Measurements from ENCODE around the gene MKLN1.

The MKLN1 gene

DNA sequence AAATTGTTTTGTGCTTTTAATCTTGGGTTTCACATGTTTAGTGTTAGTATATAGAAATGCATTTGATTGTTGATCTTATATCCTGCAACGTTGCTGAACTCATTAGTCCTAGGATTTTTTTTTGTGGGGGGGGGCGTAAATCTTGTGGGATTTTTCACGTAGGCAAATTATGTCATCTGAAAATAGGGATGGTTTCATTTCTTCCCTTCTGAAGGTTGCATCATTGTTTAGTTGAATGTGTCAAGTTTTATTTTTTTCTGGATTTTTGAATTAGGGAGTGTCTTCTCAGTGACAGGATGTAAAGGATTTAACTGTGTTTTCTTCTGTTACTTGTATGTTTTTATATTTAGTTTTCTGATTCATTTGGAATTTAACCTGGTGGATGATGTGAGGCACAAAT, 26.7 kb downstream of the MKLN1 start:
- no peak for DNase-seq (ENCODE audit: low spot score)

DNA sequence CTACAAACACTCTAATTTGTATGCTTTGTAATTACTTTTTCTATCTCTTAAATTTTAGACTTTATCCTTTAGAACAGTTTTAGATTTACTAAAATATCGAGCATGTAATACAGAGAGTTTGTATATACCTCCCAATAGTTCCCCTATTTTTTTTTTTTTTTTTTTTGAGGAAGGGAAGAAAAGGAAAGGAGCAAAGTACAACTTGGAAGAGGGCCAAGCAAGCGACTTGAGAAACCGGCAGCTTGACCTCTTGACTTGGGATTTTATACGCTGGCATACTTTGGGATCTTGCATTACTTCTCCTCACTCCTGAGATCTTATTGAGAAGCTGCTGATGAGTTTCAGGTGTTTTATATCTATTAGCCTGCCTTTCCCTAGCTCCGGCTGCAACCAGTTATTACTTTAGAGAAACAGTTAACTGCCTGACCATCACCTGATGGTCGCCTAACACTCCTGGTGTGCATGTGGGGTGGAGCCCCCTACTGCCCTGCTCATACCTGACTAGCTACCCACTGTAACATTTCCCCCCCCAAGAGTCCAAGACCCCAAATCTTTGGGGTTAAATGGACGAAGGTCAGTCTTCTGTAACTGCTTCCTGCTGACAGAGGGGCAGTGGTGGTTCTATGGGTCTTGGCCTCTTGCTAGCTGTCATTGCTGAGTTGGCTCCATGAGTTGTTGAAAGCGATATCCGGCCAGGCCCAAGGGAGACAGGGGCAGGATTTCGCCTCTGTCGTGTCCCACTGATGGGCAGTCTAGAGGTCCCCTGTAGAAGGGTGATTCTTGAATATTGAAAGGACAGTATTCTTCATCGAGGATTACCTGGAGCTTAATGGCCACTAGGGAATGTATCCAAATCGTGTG, 28.5 kb downstream of the MKLN1 start:
- no peak for DNase-seq (ENCODE audit: low spot score)

DNA sequence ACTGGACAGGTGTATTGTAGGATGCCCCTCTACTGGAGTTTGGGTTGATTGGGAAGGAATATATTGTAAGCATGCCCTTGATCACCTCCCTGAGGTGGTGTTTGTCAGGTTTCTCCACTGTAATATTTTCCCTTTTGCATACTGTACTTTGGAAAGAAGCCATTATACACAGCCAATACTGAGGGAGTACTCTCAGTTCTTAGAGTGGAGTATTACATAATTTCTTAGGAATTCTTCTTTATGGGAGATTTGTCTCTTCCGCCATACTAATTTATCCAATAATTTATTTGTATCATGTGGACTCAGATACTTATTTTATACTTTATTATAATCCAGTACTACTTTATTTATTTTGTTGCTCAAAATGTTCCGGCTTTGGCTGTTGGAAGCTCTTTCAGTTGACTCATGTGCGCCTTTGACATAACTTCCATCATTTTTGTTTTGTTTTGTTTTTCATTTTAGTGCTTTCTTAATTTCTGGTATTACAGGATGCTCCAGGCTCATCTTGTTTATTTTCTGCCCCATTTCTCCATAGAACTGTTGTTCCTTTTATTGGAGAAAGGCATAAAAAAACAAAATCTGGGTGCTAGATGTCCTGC, 29.7 kb downstream of the MKLN1 start:
- no peak for DNase-seq (ENCODE audit: low spot score)

DNA sequence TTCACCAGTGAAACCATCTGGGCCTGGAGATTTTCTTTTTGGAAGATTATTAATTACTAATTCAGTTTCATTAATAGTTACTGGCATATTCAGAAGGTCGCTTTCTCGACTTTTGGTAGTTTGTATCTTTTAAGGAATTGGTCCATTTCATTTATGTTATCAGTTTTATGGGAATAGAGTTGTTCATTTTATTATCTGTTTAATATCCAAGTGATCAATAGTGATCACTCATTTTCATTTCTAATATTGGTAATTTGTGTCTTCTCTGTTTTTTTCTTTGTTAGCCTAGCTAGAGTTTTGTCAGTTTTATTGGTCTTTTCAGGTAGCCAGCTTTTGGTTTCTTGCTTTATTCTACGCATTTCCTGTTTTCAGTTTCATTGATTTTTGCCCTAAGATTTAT, 31.0 kb downstream of the MKLN1 start:
- DNase-seq (ENCODE audit: low spot score) = no peak

DNA sequence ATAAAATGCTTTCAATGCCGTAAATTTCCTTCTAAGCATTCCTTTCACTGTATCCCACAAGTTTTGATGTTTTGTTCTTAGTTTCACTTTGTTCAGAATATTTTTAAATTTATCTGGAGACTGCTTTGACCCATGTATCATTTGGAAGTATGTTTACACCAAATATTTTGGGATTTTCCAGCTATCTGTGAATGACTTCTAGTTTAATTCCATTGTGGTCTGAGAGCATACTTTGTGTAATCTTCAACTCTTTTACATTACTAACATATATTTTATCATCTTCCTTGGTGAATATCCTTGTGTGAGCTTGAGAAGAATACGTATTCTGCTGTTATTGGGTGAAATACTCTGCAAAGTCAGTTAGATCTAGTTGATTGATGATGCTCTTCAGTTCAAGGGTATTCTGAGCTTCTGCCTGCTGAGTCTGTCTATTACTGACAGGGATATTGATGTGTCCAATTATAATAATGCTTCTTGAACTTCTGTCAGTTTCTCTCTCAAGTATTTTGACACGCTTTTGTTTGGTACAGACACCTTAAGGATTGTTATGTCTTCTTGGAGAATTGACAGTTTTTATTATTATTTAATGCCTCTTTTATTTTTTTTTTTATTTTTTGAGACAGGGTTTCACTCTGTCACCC, 31.6 kb downstream of the MKLN1 start:
- no peak for DNase-seq (ENCODE audit: low spot score)

DNA sequence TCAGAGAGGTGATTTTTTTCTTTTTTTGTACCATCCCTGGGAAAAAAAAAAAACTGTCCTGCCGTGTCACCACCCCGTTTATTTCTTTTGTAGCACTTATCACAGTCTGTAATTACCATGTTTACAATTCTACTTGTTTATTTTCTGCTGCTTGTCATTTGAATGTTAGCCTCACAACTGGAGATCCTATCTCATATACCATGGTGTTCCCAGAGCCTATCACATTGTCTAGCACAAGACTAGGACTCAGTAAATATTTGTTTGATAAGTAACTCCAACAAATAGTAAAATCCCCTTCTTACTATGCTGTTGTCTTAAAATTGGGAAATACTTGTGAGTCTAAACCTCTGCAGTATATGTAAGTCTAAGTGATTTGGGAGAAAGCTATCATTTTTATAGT, 36.0 kb downstream of the MKLN1 start:
- no peak for DNase-seq (ENCODE audit: low spot score)

DNA sequence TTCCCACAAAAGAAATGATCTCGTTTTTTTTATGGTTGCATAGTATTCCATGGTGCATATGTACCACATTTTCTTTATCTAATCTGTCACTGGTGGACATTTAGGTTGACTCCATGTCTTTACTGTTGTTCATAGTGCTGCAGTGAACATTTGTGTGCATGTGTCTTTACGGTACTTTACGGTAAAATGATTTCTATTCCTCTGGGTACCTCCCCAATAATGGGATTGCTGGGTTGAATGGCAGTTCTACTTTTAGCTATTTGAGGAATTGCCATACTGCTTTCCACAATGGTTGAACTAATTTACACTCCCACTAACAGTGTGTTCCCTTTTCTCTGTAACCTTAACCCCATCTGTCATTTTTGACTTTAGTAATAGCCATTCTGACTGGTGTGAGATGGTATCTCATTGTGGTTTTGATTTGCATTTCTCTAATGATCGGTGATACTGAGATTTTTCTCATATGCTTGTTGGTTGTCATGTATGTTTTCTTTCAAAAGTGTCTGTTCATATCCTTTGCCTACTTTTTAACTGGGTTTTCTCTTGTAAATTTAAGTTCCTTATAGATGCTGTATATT, 37.2 kb downstream of the MKLN1 start:
- DNase-seq (ENCODE audit: low spot score) = no peak

DNA sequence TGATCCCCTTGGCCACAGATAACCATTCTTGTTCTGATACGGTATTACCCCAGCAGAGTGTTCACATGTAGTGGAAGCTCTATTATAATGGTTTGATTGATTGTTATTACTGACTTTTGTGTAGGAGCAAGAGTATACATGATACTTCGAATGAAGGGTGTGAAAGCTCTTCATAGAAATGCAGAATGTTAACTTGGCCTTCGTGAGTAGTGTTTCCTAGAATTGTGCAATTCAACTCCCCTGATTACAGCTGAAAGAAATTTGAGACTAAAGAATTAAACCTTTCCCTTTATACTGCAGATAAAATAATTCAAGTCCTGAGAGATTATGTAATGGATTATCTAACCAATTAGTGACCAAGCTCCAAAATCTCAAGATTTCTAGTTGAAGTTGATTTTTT, 38.2 kb downstream of the MKLN1 start:
- no peak for DNase-seq (ENCODE audit: low spot score)

DNA sequence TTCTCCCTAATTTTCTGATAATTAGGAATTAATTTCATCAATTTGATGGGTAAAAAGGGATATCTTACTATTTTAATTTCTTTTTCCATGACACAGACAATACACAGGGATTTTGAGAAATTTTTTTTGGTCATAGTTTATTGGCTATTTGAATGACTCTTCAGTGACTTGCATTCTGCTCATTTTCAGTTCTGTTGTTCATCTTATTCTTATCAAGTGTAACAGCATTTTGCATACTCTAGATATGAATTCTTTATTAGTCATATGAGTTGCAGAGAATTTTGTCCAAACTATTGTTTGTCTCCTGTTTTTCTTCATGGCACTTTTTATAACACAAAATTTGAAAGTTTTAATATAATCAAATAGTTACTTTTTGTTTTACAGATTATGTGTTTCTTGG, 41.7 kb downstream of the MKLN1 start:
- DNase-seq (ENCODE audit: low spot score) = no peak

DNA sequence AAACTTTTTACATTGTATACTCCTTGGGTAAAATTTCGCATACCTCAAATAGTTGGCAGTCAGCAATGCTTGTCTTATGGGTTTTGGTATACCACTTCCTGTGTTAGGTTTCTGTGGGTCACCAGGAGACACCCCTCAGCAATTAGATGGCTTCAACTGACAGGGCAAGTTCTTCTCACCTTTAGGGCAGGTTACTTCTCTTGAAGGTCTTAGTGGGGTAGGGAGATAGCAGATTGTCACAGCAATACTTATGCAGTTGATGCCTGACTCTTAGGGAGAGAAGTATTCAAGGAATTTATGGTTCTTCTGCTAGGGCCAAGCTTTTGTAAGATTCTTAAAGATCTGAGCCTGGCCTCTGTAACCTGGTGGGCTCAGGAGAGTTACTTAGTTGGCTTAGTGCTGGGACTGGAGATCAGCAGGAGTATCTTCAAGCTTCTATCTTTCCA, 42.9 kb downstream of the MKLN1 start:
- no peak for DNase-seq (ENCODE audit: low spot score)

DNA sequence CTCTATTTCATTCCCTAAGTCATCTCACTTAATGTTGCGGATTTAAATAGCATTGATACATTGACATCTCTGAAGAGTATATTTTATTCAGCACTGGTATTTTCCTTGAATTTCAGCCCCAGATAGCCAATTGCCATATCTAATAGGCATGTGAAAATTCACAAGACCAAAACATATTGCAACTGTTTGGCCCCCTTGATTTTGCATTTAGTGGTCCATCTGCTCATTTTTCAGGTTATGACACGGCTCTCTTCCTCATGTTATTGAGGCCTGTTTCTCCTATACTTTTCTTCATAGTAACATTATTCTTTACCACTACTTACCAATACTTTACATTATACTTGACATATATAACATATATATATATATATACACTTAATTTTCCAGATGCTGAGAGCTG, 43.7 kb downstream of the MKLN1 start:
- no peak for DNase-seq (ENCODE audit: low spot score)

DNA sequence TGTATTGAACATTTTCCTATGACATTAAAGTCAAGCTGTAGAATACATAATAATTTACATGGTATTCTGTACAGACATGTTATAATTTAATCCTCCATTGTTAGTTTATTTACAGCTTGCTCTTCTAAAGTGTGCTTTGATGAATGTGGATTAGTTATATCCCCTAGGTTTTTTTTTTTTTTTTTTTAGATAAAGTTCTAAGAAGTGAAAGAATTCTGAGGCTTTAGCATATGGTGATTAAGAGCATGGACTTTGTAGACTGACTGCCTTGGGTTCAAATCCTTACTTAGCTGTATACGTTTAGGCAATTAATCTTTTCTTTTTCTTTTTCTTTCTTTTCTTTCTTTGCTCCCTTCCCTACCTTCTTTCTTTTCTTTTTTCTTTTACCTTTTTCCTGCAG, 44.9 kb downstream of the MKLN1 start:
- DNase-seq (ENCODE audit: low spot score) = no peak

DNA sequence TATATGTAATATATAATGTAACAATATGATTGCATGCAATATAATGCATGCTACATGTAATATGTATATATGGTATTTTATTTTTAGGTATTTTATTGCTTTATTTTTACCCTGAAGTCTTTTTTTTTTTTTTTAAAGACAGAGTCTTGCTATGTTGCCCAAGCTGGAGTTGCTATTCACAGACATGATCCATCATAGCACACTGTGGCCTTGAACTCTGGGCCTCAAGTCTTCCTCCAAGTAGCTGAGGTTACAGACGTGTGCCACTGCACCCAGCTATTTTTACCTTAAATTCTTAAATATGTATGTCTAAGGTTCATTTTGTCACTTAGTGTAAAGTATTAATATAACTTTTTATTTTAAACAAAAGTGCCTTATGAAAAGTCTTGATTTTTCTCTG, 47.1 kb downstream of the MKLN1 start:
- no peak for DNase-seq (ENCODE audit: low spot score)

DNA sequence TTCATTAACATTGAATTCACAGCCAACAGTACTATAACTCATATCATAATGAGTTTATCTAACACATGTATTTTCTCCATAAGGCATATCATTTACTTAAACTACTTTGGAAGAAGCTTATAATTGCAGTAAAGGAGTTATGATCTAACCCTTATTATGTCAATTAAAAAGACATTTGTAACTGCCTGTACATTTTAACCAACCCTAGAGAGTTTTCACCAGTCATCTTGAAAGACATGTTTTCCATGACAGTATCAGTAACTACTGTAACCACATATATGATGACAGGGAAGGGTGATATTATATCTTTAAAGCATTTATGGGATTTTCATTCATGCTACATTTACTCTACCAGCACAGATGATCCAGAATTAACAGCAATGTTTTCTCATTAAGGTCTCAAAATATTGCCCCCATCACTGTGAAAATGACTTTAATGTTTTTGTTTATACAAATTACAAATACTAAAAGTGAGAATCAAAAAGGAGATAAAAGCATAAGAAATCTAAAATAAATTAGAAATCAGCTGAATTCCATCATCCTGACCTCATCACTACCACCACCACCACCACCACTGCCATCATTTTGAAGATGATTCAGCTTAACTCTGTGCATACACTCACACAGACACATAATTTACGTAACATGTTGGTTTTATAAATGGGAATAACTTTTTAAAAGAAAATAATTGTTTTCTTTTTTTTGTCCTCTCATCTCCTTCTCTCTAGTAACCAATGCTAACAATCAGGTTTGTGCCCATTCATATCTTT, 53.6 kb downstream of the MKLN1 start:
- no peak for DNase-seq (ENCODE audit: low spot score)

DNA sequence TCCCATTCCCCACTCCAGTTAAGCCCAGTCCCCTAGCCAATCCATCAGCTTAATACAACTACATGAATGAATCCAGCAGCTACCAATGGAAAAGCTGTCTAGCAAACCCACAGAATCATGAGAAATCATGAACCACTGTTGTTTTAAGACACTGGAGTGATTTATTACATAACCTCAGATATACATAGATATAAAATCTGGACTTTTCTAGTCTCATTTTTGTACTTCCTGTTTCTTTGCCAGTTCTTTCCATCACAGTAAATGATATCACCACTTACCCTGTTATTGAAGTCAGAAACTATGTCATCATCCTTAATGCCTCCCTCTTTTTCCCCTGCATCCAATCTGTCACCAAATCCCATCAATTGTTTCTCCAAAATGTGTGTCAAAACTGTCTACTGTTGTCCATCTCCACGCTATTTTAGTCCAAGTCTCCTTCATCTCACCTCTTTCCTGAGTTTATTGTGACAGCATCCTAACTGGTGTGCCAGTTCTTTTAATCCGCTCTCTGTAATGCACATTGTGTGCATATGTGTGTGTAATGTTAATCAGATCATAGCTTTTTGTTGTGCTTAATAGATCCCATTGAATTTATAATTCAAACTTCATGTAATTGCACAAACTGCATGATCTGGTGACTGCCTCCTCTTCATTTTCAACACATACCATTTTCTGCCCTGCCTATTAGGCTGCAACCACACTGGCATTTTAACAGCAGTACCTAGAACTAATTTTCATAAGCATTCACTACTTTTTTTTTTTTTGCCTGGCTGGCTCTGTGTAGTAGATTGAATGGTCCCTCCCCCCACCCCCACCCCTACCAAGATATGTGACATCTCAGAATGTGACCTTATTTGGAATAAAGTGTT, 56.0 kb downstream of the MKLN1 start:
- no peak for DNase-seq (ENCODE audit: low spot score)

DNA sequence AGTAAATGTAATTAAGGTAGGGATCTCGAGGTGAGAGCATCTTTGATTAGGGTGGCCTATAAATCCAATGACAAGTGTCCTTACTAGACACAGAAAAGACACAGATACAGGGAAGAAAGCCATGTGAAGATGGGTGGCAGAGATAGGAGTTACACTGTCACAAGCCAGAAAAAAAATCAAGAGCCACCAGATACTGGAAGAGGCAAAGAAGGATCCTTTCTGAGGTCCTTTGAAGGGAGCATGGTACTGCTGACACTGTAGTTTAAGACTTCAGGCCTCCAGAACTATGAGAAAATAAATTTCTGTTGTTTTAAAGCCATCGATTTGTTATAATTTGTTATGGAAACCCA, 56.6 kb downstream of the MKLN1 start:
- DNase-seq (ENCODE audit: low spot score) = no peak

DNA sequence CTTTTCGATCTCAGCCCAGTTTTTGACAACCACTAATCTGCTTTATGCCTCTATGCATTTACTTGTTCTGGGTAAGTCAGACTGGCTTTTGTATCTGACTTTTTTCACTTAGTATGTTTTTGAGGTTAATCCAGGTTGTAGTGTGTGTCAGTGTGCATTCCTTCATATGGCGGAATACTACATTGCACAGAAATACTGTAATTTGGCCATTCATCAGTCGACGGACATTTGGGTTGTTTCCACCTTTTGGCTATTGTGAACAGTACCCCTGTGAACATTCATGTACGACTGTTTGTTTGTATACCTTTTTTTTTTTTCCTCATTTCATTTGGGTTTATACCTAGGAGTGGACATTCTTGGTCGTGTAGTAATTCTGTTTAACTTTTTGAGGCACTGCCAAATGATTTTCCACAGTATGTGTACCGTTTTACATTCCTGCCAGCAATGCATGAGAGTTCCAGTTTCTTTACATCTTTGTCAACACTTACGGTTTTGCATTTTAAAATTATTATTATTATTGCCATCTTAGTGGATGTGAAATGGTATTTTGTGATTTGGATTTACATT, 57.4 kb downstream of the MKLN1 start:
- DNase-seq (ENCODE audit: low spot score) = no peak

DNA sequence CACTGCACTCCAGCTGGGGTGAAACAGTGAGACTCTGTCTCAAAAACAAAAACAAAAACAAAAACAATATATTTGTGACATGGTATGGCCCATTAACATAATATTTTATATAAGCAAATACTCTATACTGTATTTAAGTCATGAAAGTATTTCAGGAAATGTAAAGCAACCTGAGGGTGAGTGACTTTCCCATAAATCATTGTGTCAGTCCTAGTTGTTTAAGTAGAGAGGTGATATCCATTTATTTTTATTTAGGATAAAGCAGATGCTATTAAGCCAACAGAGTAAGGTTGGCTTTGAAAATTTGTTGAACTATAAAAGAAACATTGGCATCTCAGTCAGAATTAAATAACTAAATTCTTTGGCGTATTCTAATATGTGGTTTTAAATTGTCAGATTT, 60.5 kb downstream of the MKLN1 start:
- DNase-seq (ENCODE audit: low spot score) = no peak

DNA sequence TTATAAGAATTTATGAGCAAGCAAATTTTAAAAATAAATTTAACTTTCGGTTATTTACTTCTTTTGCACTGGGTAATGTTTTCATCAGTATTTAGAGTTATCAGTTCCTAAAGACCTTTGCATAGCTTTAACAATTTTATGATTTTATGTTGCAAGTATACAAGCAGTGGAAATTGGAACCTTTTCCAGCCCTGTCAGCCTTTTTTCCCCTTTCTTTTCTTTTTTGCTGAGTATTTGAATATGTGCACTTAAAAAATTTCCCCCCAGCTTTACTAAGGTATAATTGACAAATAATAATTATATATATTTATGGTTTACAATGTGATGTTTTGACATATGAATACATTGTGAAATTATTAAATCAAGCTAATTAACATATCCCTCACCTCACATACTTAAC, 62.6 kb downstream of the MKLN1 start:
- no peak for DNase-seq (ENCODE audit: low spot score)

DNA sequence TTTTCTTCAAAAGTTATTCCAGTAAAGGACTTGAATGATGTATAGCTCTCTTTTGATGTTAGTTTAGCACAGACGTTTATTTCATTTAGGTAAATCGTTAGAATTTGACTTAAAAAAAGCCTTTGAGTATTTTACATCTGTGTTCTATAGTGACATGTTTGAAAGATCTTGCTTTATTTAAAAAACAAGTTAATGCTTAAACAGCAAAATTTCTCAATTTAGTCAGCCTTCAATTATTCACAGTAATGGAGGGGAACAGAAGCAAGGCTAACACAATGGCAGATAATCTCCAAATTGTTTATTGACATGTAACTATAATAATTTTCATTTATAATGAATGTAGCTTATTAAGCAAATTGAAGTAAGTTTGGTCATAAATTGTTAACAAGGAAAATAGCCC, 63.5 kb downstream of the MKLN1 start:
- no peak for DNase-seq (ENCODE audit: low spot score)

DNA sequence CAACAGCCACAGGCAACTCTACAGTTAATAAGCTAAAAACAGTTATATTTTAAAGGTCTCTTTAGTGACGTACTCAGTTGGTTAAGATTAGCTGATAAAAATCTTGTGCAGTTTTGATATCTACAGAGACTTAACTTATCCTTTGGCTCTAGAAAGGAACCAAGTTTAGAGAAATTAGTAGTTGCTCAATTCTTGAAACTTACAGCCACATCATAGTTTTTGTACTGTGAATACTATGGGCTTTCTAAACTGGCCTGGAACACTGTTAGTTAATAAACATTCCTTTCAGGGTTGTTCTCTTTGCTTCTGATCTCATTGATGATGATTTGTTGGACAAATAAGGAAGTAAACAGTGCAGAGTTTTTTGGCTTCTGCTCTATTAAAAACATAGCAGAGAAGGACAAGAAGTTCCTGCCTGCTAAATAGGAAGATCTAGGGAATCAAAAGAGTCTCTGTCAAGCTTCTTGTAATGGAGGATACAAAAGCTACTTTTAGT, 73.1 kb downstream of the MKLN1 start:
- DNase-seq (ENCODE audit: low spot score) = no peak
